Measurements from ENCODE around the gene DUSP14. TPM values are rescaled to one million over a fixed set of nuclear protein-coding genes. Genes with fewer than 3 reads are reported as not detected.
A peak's percentile ranks its signal among the peaks of the same experiment; 100 is the strongest.
"Not testable (repeated sequence)": the region's sequence is repeated elsewhere in the genome, so short reads cannot be mapped to it uniquely, and the experiment has no call there.

Gene DUSP14, protein sequence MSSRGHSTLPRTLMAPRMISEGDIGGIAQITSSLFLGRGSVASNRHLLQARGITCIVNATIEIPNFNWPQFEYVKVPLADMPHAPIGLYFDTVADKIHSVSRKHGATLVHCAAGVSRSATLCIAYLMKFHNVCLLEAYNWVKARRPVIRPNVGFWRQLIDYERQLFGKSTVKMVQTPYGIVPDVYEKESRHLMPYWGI
- total RNA-seq: 15.8 TPM
- long read RNA-seq, transcript DUSP14-206 (3 exons, 1,537 nt): major isoform, 35 of 41 reads
- long read RNA-seq, partial matches to known transcripts: 6 of 41 reads
- long read RNA-seq, other reads (novel, unspliced or antisense): 0 of 41 reads

DNA sequence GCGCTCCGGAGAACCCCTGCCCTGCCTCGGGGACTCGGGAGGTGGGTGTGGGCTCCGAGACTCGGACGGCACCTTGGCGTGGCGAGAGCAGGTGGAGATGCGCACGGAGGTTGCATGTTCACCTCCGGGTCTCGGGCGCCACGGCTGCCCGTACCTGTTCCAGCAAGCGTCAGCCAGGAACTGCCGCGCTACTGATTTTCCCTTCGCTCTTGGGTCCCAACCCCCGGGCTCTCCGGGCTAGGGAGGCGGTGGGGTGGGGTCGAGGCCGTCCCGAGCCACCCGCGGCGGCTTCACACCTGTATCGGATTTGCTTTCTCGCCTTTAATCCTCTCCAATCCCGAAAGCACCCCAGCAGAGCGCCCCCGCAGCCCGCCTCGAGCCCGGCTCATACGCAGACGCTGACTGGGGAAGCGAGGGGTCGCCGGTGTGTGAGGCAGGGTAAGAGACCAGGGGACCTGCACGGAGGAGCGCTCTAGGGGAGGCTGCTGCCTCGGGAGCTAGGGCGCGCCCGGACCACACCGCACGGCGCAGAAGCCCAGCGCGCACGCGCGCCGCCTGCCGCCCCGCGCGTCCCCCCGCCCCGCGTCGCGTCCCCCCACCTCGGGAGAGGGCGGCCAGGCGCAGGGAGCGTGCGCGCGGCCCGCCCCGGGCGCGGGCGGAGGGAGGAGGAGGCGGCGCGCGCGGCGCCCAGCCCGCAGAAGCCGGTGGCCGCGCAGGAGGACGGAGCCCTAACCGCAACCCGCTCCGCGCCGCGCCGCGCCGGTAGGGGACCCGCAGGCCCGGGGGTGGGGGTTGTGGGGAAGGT is at the start of gene DUSP14:
Gene DUSP14 (plus strand): TSS at position 695 of the 805 bp plus-strand sequence. CDS start 22,382 bp downstream, outside the sequence.
- peak; percentile 88 for ATAC-seq
- intact Hi-C loops (cut with micrococcal nuclease): no loop called here
- DNase-seq: peak; percentile 91

DNA sequence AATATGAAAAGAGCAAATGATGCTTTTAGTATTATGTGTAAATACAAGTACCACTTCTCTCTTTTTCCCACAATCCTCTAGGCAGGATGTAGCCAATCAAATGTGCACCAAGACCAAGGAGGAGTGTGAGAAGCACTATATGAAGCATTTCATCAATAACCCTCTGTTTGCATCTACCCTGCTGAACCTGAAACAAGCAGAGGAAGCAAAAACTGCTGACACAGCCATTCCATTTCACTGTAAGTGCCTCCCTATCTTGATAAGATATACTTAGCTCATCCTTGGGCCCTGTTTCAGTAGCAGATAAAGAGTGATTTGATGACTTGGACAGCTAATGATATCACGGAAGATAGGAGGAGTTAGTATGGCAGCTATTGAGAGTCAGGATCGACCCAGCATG is 49.3 kb upstream of the DUSP14 start:
- DNase-seq (no peak), ATAC-seq (no peak)
- intact Hi-C loops (cut with micrococcal nuclease): no loop called here

- intact Hi-C loops (cut with micrococcal nuclease); DNase-seq; ATAC-seq: not testable (repeated sequence)
Measured at GRCh38 chr17:37441369-37442014, 48.2 kb upstream of the DUSP14 start.

- intact Hi-C loops (cut with micrococcal nuclease): no loop called here
- DNase-seq: no peak
Measured at GRCh38 chr17:37446027-37446426, 43.7 kb upstream of the DUSP14 start.

GRCh38 chr17:37447641-37448040 is 42.0 kb upstream of the DUSP14 start:
- intact Hi-C loops (cut with micrococcal nuclease): no loop called here
- no peak for DNase-seq
- peak; percentile 30 for ATAC-seq

More at GRCh38 chr17:37446027-37446426, 43.7 kb upstream of the DUSP14 start:
- ATAC-seq: no peak

GRCh38 chr17:37450112-37450511 is 39.6 kb upstream of the DUSP14 start:
- DNase-seq: no peak
- ATAC-seq: no peak
- intact Hi-C loops (cut with micrococcal nuclease): no loop called here

DNA sequence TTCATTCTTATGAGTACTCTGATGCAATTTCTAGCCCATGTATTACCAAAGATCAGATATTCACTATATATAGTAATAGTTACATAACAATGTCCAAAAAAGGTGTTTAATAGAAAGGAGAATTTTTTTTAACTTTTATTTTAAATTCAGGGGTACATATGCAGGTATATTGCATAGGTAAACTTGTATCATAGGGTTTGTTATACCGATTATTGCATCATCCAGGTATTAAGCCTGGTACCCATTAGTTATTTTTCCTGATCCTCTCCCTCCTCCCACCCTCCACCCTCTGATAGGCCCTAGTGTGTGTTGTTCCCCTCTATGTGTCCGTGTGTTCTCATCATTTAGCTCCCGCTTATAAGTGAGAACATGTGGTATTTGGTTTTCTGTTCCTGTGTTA is 31.9 kb upstream of the DUSP14 start:
- DNase-seq; intact Hi-C loops (cut with micrococcal nuclease); ATAC-seq: not testable (repeated sequence)

DNA sequence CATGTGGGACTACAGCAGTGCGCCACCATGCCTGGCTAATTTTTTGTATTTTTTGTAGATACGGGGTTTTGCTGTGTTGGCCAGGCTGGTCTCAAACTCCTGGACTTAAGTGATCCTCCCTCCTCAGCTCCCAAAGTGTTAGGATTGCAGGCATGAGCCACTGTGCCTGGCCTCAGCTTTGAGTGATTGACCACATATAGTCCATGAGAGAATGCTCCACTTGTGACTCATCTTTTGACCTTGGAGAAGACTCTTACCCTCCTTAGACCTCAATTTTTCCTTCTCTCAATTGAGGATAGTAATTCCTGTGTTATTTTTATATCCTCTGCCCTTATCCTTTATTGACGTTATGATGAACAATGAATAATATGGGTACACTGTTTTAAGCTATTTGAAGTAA is 30.9 kb upstream of the DUSP14 start:
- DNase-seq: no peak
- no peak for ATAC-seq
- intact Hi-C loops (cut with micrococcal nuclease): no loop called here

- intact Hi-C loops (cut with micrococcal nuclease): no loop called here
- no peak for DNase-seq
- no peak for ATAC-seq
Measured at GRCh38 chr17:37461668-37462067, 28.0 kb upstream of the DUSP14 start.

- no peak for DNase-seq
- intact Hi-C loops (cut with micrococcal nuclease): no loop called here
- no peak for ATAC-seq
Measured at GRCh38 chr17:37462492-37462891, 27.2 kb upstream of the DUSP14 start.

- DNase-seq (no peak), ATAC-seq (no peak)
- intact Hi-C loops (cut with micrococcal nuclease): no loop called here
Measured at GRCh38 chr17:37463039-37463438, 26.7 kb upstream of the DUSP14 start.

GRCh38 chr17:37465069-37465616 is 24.5 kb upstream of the DUSP14 start:
- intact Hi-C loops (cut with micrococcal nuclease): no loop called here
- no peak for DNase-seq
- ATAC-seq: no peak

DNA sequence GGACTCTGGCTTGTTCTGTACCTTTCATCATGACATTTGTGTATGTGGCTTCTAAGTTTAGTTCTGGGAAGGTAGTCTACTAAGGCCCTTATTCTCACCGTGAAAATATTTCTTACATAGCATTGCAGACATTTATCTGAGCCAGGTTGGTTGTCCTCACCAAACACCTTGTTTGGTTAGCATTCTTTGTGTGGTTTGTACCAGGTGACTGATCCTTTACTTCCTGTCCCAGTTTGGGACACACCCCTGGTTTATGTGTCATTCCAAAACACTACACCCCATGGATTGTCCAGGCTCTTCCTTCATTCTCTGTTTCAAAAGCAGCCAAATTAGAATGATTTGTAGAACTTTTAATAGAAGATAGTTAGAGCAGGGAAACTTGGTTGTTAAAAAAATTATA is 23.2 kb upstream of the DUSP14 start:
- no peak for DNase-seq
- intact Hi-C loops (cut with micrococcal nuclease): no loop called here
- no peak for ATAC-seq

GRCh38 chr17:37470181-37470580 is 19.5 kb upstream of the DUSP14 start:
- intact Hi-C loops (cut with micrococcal nuclease): no loop called here
- DNase-seq: no peak
- ATAC-seq: no peak

DNA sequence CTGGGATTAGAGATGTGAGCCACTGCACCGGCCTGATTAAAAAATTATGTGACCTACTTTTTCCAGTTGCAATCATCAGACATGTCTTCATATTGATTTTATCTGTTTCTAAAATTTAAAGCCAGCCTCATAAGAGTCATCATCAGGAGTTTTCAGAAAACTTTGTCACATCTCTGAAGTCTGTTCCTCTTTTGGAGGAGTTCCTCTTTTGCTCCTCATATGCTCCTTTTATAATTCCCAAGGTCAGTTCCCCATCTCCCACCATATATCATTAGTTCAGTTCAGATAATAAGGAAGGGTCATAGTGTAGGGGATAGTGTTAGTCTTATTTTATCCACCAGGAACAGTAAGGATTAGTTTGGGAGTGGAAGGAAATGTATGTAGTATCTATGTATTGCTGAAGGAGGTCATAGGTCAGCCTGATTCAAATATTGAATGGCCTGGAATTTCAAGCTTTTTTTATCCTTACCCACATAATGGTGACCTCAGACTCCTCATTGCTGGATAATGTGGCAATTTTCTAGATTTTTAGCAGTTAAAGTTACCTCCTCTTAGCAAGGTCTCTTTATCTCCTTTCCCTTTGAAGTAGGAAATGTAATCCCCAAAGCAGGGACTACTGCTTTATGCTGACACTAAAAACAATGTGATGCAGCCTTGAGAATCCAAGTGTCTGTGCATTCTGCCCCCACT is 13.8 kb upstream of the DUSP14 start:
- ATAC-seq (no peak), DNase-seq (no peak)
- intact Hi-C loops (cut with micrococcal nuclease): no loop called here

GRCh38 chr17:37476431-37477120 is 13.1 kb upstream of the DUSP14 start:
- intact Hi-C loops (cut with micrococcal nuclease): no loop called here
- DNase-seq (peak; percentile 52), ATAC-seq (peak; percentile 91)

DNA sequence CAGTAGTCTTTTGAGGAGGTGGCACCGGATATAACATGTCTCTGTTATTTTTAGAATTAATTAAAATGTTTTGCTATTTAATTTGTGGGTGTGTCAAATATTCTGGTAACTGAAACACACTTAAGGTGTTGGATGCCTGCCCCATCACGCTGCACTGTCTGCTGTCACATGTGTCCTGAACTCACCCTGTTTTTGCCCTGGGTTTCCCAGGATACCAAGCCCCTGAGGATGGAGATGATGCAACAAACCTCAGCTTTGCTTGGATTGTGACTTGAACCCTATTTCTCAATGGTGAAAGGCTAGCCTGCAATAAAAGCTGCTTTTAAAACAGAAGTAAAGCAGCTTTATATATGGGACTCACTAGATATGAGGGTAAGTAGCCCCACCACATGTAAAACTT is 11.5 kb upstream of the DUSP14 start:
- DNase-seq (peak; percentile 69), ATAC-seq (peak; percentile 78)
- intact Hi-C loops (cut with micrococcal nuclease): no loop called here

DNA sequence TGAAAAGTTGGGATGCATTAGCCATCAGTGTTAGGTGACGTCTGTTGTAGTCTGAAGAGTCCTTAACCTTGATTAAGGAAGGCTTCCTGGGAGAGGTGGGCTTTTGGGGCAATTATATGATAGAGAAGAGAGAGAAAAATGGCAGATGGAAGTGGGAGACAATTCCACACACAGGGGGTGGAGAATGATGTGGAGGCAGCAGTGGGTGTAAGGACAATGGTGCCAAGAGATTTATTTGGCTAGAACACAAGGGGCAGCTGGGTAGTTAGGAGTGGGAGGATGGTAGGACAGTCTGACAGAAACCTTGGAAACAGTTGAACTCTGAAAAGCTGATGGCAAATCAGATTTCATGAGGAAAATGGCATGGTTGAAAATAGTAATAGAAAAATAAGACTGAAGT is 10.7 kb upstream of the DUSP14 start:
- intact Hi-C loops (cut with micrococcal nuclease): no loop called here
- ATAC-seq (no peak), DNase-seq (no peak)

GRCh38 chr17:37480427-37480826 is 9.3 kb upstream of the DUSP14 start:
- intact Hi-C loops (cut with micrococcal nuclease): no loop called here
- no peak for DNase-seq
- no peak for ATAC-seq

Data from left ventricle myocardium superior (tissue), 1 donor.